GM18868 (cell line): Measurements from ENCODE around the gene FUT6.

Experiments used
- ATAC-seq: cut with Tn5 transposase; IDR thresholded peaks from one replicate; pipeline ENCODE4 v1.9.1; 2021; ENCODE audit warnings: mild to moderate bottlenecking, moderate library complexity; ENCODE audit not compliant: unreplicated experiment

Gene FUT6

GRCh38 chr19:5806905-5807304 lies 32.6 kb downstream of the FUT6 start:
- no peak for ATAC-seq

- no peak for ATAC-seq
Observed at GRCh38 chr19:5806133-5806489, 33.4 kb downstream of the FUT6 start.

- ATAC-seq: no peak
Observed at GRCh38 chr19:5805462-5806132, 33.9 kb downstream of the FUT6 start.

- no peak for ATAC-seq
Observed at GRCh38 chr19:5804516-5805461, 34.7 kb downstream of the FUT6 start, which contains the start of gene NRTN. TSS of gene NRTN (plus strand) at chr19:5805067. CDS start at chr19:5824166, 19,099 bp downstream.

- peak; percentile 83 for ATAC-seq
Observed at GRCh38 chr19:5803752-5804515, 35.6 kb downstream of the FUT6 start.

- no peak for ATAC-seq
Observed at GRCh38 chr19:5803441-5803751, 36.1 kb downstream of the FUT6 start.

GRCh38 chr19:5801796-5802619 lies 37.5 kb downstream of the FUT6 start:
- no peak for ATAC-seq

- no peak for ATAC-seq
Observed at GRCh38 chr19:5800361-5801270, 38.9 kb downstream of the FUT6 start.

- ATAC-seq: no peak
Observed at GRCh38 chr19:5799247-5800241, 40.0 kb downstream of the FUT6 start.

GRCh38 chr19:5798244-5798643 lies 41.3 kb downstream of the FUT6 start:
- ATAC-seq: no peak

- no peak for ATAC-seq
Observed at GRCh38 chr19:5795382-5795919, 44.1 kb downstream of the FUT6 start.

- no peak for ATAC-seq
Observed at GRCh38 chr19:5793188-5793587, 46.3 kb downstream of the FUT6 start.

GRCh38 chr19:5792224-5792623 lies 47.3 kb downstream of the FUT6 start:
- ATAC-seq: no peak

- ATAC-seq: peak; percentile 90
Observed at GRCh38 chr19:5790559-5791520, 48.7 kb downstream of the FUT6 start, which contains the start of gene DUS3L. TSS of gene DUS3L (minus strand) at chr19:5791163. CDS start at chr19:5791141, 22 bp downstream.

- no peak for ATAC-seq
Observed at GRCh38 chr19:5789886-5790558, 49.5 kb downstream of the FUT6 start.

GRCh38 chr19:5789351-5789761 lies 50.1 kb downstream of the FUT6 start:
- ATAC-seq: no peak
